ENCODE measurements around the gene UBXN11.

- TF ChIP-seq CTCF (IDR thresholded peaks at IDR 0.05) (no peak), POLR2A (IDR thresholded peaks at IDR 0.05) (no peak)
Measured at GRCh38 chr1:26322042-26322331, 15.6 kb upstream of the UBXN11 start.

Measured in body of pancreas (tissue), 4 donors.